K562 (cell line): ENCODE measurements around the gene ZNF587. TPM values are rescaled to one million over a fixed set of nuclear protein-coding genes. Genes with fewer than 3 reads are reported as not detected.

ENCODE experiments used
- ADNP ChIP-seq: fragments of 200-800 bp; sonication (Bioruptor generic); IDR thresholded peaks from 2 replicates; pipeline ENCODE4 v1.6.1; 2016; ENCODE audit warnings: missing genetic modification characterization, missing compliant biosample characterization
- AFF4 ChIP-seq: sonication (generic); formaldehyde crosslinking; IDR thresholded peaks from 2 replicates; pipeline ENCODE4 v1.8.0; 2023; ENCODE audit warnings: mild to moderate bottlenecking, missing genetic modification reagents
- ATF7 ChIP-seq: fragments of 450-650 bp; IDR thresholded peaks from 2 replicates; pipeline ENCODE4 v1.7.1; 2014; ENCODE audit warnings: mild to moderate bottlenecking, moderate library complexity
- CREM ChIP-seq: IDR thresholded peaks from 2 replicates; pipeline ENCODE4 v1.6.1; 2014; ENCODE audit warnings: antibody characterized with exemption, low read depth
- ELF4 ChIP-seq: fragments of 450-650 bp; formaldehyde crosslinking; IDR thresholded peaks from 2 replicates; pipeline ENCODE4 v1.4.0; 2022; ENCODE audit warnings: missing genetic modification characterization
- ETV1 ChIP-seq: fragments of 450-650 bp; conservative IDR thresholded peaks from 2 replicates; pipeline ENCODE4 v1.6.1; 2016; ENCODE audit warnings: missing genetic modification characterization, control low read depth, low read depth, missing compliant biosample characterization
- FOXP1 ChIP-seq: sonication (generic); formaldehyde crosslinking; IDR thresholded peaks from 2 replicates; pipeline ENCODE4 v1.8.0; 2022; ENCODE audit warnings: mild to moderate bottlenecking, missing genetic modification reagents
- GMEB1 ChIP-seq: fragments of 250-450 bp; sonication (Bioruptor Pico); IDR thresholded peaks from 2 replicates; pipeline ENCODE4 v1.4.0; 2020; ENCODE audit warnings: mild to moderate bottlenecking
- HDAC1 ChIP-seq, 2 experiments: fragments of 450-650 bp; IDR thresholded peaks; 2 replicates each; pipeline ENCODE4 v1.6.1; 2016 to 2017; ENCODE audit warnings: inconsistent platforms in 1 of 2, mild to moderate bottlenecking in 1 of 2, moderate library complexity in 1 of 2
- HDAC2 ChIP-seq: fragments of 450-650 bp; IDR thresholded peaks from 2 replicates; pipeline ENCODE4 v1.6.1; 2016; ENCODE audit warnings: mild to moderate bottlenecking
- HMGN3 ChIP-seq: IDR thresholded peaks from 2 replicates; pipeline ENCODE4 v1.6.1; 2011; ENCODE audit warnings: borderline replicate concordance, low read depth, mild to moderate bottlenecking, mixed read lengths, low read length; ENCODE audit not compliant: insufficient read length; ENCODE audit errors: extremely low read depth
- KAT7 ChIP-seq: sonication (generic); formaldehyde crosslinking; IDR thresholded peaks from 2 replicates; pipeline ENCODE4 v1.8.0; 2022; ENCODE audit warnings: missing genetic modification reagents, mild to moderate bottlenecking, borderline replicate concordance
- KLF1 ChIP-seq: fragments of 450-650 bp; IDR thresholded peaks from 2 replicates; pipeline ENCODE4 v1.6.1; 2016; ENCODE audit warnings: missing genetic modification characterization, missing compliant biosample characterization
- L3MBTL2 ChIP-seq: fragments of 450-650 bp; IDR thresholded peaks from 2 replicates; pipeline ENCODE4 v1.6.1; 2016; ENCODE audit warnings: mild to moderate bottlenecking, moderate library complexity
- NR2C2 ChIP-seq, 2 experiments: fragments of 200-800 bp in 1 of 2; sonication (Bioruptor generic) in 1 of 2; sonication (generic) in 1 of 2; formaldehyde crosslinking in 1 of 2; IDR thresholded peaks; 2 replicates each; pipeline versions ENCODE4 v1.6.1 to v1.8.0; 2016 to 2022; ENCODE audit warnings: mild to moderate bottlenecking in 1 of 2, missing compliant biosample characterization in 1 of 2, missing genetic modification characterization in 1 of 2, missing genetic modification reagents in 1 of 2
- POLR2B ChIP-seq: fragments of 450-650 bp; IDR thresholded peaks from 2 replicates; pipeline ENCODE4 v1.6.1; 2018; ENCODE audit warnings: low read depth; ENCODE audit not compliant: partially characterized antibody
- RBFOX2 ChIP-seq: fragments of 200-400 bp; formaldehyde crosslinking; IDR thresholded peaks from 2 replicates; pipeline ENCODE4 v1.6.1; 2017; ENCODE audit warnings: low read depth, mild to moderate bottlenecking, low read length, moderate library complexity
- SAP30 ChIP-seq: fragments of 200-600 bp; sonication (generic); IDR thresholded peaks from 2 replicates; pipeline ENCODE4 v1.6.1; 2012; ENCODE audit warnings: borderline replicate concordance, low read depth, mild to moderate bottlenecking, moderate library complexity, low read length, control low read depth, inconsistent platforms; ENCODE audit not compliant: insufficient read depth, poor library complexity, severe bottlenecking
- STAT5B ChIP-seq: fragments of 250-450 bp; sonication (Bioruptor Pico); IDR thresholded peaks from 2 replicates; pipeline ENCODE4 v1.8.0; 2021; ENCODE audit warnings: mild to moderate bottlenecking, inconsistent platforms
- TAF9B ChIP-seq: fragments of 450-650 bp; IDR thresholded peaks from 2 replicates; pipeline ENCODE4 v1.6.1; 2018; ENCODE audit warnings: mild to moderate bottlenecking; ENCODE audit not compliant: partially characterized antibody
- TEAD1 ChIP-seq, 2 experiments: fragments of 450-650 bp in 1 of 2; sonication (generic) in 1 of 2; formaldehyde crosslinking; IDR thresholded peaks; 2 replicates each; pipeline versions ENCODE4 v1.4.0 to v1.8.0; 2020 to 2022; ENCODE audit warnings: mild to moderate bottlenecking in 2 of 2, missing genetic modification reagents in 1 of 2
- TRIM24 ChIP-seq, 2 experiments: fragments of 450-650 bp; IDR thresholded peaks; 2 replicates each; pipeline ENCODE4 v1.6.1; 2016
- ZNF431 ChIP-seq: sonication (generic); formaldehyde crosslinking; IDR thresholded peaks from 2 replicates; pipeline ENCODE4 v1.8.0; 2022; ENCODE audit warnings: mild to moderate bottlenecking, missing genetic modification reagents
- ZNF507 ChIP-seq: conservative IDR thresholded peaks from 2 replicates; pipeline ENCODE4 v1.6.1; 2017; ENCODE audit warnings: missing genetic modification characterization, missing compliant biosample characterization
- polyA plus RNA-seq, 8 experiments: library from polyadenylated mRNA; depleted of rRNA in 4 of 8; stranded (reverse) in 5 of 8; unstranded in 3 of 8; fragments of >200 nt; fragmentation: Nextera tagmentation in 2 of 8; fragmentation: Illumina TruSeq in 1 of 8; extraction: Ambion mirVana in 2 of 8; extraction: Trizol in 1 of 8; gene quantifications; 2 replicates each; pipeline versions ENCODE4 v1.2.1 to v1.2.3, GENCODE V29; 2011 to 2014; ENCODE audit warnings: inconsistent platforms in 1 of 8, missing spikeins in 1 of 8
- total RNA-seq, 7 experiments: library from RNA; depleted of rRNA in 6 of 7; stranded (reverse); fragments of >200 nt in 6 of 7; fragmentation: Illumina TruSeq in 2 of 7; extraction: Trizol in 2 of 7; gene quantifications; 2 replicates each; pipeline versions ENCODE4 v1.2.1 to v1.2.3, GENCODE V29; 2011 to 2021; ENCODE audit warnings: low replicate concordance in 1 of 7

ZNF587 gene
- total and polyA plus RNA-seq, 9 of the 15 experiments (the other 6 are each of a cell fraction or from before 2014, with no cell fraction given) = 3.2 to 42.0 (median 24.9) TPM

DNA sequence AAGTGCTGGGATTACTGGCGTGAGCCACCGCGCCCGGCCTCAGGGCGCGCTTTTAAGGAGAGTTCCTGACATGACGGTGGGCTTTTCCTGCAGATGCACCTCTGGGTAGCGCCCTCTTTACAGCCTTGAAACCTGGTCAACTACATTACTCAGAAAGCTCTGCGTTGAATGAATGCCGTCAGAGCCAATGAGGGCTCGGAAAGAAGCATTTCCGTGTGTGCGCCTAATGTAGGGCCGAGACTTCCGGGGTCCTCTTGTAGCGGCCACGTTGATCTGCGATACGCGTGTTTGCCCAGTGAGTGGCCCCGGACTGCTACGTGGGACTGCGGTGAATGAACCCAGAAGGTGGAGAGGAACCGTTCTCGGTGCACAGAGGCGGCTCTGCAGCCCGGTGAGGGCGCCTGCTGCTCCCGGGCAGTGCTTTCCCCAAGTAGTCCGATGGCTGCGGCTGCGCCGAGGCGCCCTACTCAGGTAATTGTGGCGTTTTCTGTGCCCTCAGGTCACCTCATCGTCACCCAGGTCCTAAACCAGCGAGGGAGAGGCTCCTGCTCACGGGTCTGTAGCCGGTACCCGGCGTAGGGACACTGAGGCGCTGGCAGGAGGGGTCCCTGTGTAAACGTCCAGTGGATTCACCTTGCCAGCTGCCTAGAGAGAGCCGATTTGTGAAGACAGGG is 30.0 kb upstream of the ZNF587 start (continued):
- peak; percentile 54; the same call in 1 of the 2 replicates for TF ChIP-seq AFF4
- TF ChIP-seq FOXP1 (CRISPR knock-in tag) = 0 out of 2 replicates have a peak, but pooled peaks have one; percentile 24
- TF ChIP-seq HDAC1 (IDR thresholded peaks at IDR 0.05) = peak in 1 of 2 experiments; percentile 96; a peak in 2 of 4 replicates
- TF ChIP-seq HDAC2 = no peak; the same call in none of the 2 replicates
- peak; percentile 66 for TF ChIP-seq POLR2B
- TF ChIP-seq ZNF431 = no peak
- TF ChIP-seq HMGN3 = no peak
- no peak for TF ChIP-seq TEAD1 (CRISPR knock-in tag; IDR thresholded peaks at IDR 0.05)
- peak; percentile 26; the same call in 1 of the 2 replicates for TF ChIP-seq KAT7 (CRISPR knock-in tag)
- TF ChIP-seq STAT5B = no peak
- TF ChIP-seq ATF7 = peak; percentile 84
- 0 out of 2 replicates have a peak, but pooled peaks have one; percentile 62 for TF ChIP-seq ADNP (tag)
- peak; percentile 76 for TF ChIP-seq CREM
- TF ChIP-seq GMEB1 = peak; percentile 46; the same call in 1 of the 2 replicates
- TF ChIP-seq L3MBTL2 = peak; percentile 58
- no peak for TF ChIP-seq ZNF507 (tag)
- no peak for TF ChIP-seq NR2C2 (CRISPR knock-in tag; IDR thresholded peaks at IDR 0.05)
- peak; percentile 92 for TF ChIP-seq NR2C2 (tag; IDR thresholded peaks at IDR 0.05)
- TF ChIP-seq ELF4 (CRISPR knock-in tag) = peak; percentile 69; the same call in 1 of the 2 replicates
- TF ChIP-seq TRIM24 (IDR thresholded peaks at IDR 0.05) = no peak
- peak; percentile 82 for TF ChIP-seq SAP30
- peak; percentile 88 for TF ChIP-seq RBFOX2
- 0 out of 2 replicates have a peak, but pooled peaks have one; percentile 34 for TF ChIP-seq KLF1
- 0 out of 2 replicates have a peak, but pooled peaks have one; percentile 10 for TF ChIP-seq ETV1 (tag)
- peak; percentile 59 for TF ChIP-seq TAF9B
